ENCODE results near the gene ACBD5.

- peak; percentile 72 to 78 for TF ChIP-seq RAD21 (IDR thresholded peaks at IDR 0.05)
- TF ChIP-seq TAF1 (conservative IDR thresholded peaks at IDR 0.05), result no peak
- TF ChIP-seq CTCF (IDR thresholded peaks at IDR 0.05; ENCODE audit: low read depth, low read length, missing input control), result peak; percentile 46
- no peak for TF ChIP-seq FOXA1 (IDR thresholded peaks at IDR 0.05)
These were observed 16.6 kb downstream of the ACBD5 start for GRCh38 chr10:27223964-27224363.

Data from liver (tissue), 3 donors.